ENCODE results near the gene COL10A1. TPM values are rescaled to one million over a fixed set of nuclear protein-coding genes. Genes with fewer than 3 reads are reported as not detected.

The COL10A1 gene
- total and polyA plus RNA-seq, 9 donors = 0.18 to 4.4 (median 0.70) TPM; not detected in 1

DNA sequence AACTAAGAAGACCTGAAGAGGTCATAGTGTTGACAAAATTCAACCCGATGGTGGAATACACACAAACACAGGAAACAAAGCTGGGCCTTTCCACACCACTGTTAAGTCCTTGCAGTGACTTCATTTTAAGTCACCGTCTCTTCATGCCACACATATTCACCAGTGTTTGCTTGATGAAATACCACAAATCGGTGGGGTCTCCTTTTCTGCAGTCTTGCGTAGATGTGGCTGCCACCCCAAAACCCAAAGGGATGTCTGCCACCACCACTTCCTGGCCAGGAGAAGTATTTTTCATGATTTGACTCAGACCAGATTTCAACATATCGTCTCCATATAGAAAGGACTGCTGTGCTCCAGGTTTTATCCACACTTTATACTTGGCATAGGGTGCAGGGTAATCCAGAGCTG, 11.0 kb upstream of the COL10A1 start:
- no peak overlapping the region for H3K4me3 ChIP-seq
- DNase-seq = no peak
- H3K27ac ChIP-seq = no peak overlapping the region
- 82 to 86% (median 84%) methylated on average over 5 of the region's 5 CpGs for WGBS, 3 donors
- no peaks in the 10 kb centered on the region for H3K27me3 ChIP-seq
- H3K9me3 ChIP-seq = no peaks in the 10 kb centered on the region
- TF ChIP-seq CTCF (IDR thresholded peaks at IDR 0.05) (no peak), EP300 (IDR thresholded peaks at IDR 0.05) (no peak), POLR2A (IDR thresholded peaks at IDR 0.05) (no peak)
- intact Hi-C loops (cut with DNase I) = no loop called here
- no peaks in the 10 kb centered on the region for H3K4me1 ChIP-seq (ENCODE audit: insufficient read depth)
- H3K36me3 ChIP-seq = no peaks in the 10 kb centered on the region

DNA sequence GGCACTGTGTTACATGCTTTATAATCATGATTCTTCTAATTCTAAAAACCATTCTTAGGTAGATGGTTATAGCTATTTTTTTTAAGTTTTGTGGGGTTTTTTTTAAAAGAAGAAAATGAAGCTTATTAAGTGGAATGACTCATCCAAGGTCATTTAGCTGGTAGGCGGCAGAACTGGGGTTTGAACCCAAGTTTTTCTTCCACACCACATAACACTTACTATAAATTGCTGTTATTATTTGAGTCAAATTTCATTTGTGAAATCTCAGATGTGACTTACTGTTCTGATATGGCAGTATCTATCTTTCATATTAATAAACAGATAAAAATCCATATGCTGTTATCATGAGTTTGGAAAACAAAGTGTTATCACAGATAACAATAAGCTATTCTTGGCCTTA, 10.4 kb upstream of the COL10A1 start:
- no peaks in the 10 kb centered on the region for H3K4me1 ChIP-seq (ENCODE audit: insufficient read depth)
- H3K27ac ChIP-seq = no peak overlapping the region
- TF ChIP-seq CTCF (IDR thresholded peaks at IDR 0.05) = no peak
- TF ChIP-seq POLR2A (IDR thresholded peaks at IDR 0.05) = no peak
- H3K4me3 ChIP-seq = no peak overlapping the region
- no peak for DNase-seq
- H3K27me3 ChIP-seq = no peaks in the 10 kb centered on the region
- H3K9me3 ChIP-seq = no peaks in the 10 kb centered on the region
- H3K36me3 ChIP-seq = no peaks in the 10 kb centered on the region
- WGBS, 3 donors = 37 to 69% (median 45%) methylated on average over 1 of the region's 1 CpG
- intact Hi-C loops (cut with DNase I) = no loop called here

- H3K9me3 ChIP-seq = no peaks in the 10 kb centered on the region
- TF ChIP-seq EP300 (IDR thresholded peaks at IDR 0.05) = no peak
- no peak for TF ChIP-seq POLR2A (IDR thresholded peaks at IDR 0.05)
- no peak for TF ChIP-seq CTCF (IDR thresholded peaks at IDR 0.05)
- H3K4me3 ChIP-seq = no peak overlapping the region
- H3K27ac ChIP-seq = no peak overlapping the region
- H3K4me1 ChIP-seq (ENCODE audit: insufficient read depth) = no peaks in the 10 kb centered on the region
- intact Hi-C loops (cut with DNase I) = no loop called here
- WGBS, 3 donors = 84 to 90% (median 86%) methylated on average over 3 of the region's 3 CpGs
- no peaks in the 10 kb centered on the region for H3K36me3 ChIP-seq
- H3K27me3 ChIP-seq = no peaks in the 10 kb centered on the region
- DNase-seq = no peak
Measured at GRCh38 chr6:116133453-116133852, 7.5 kb upstream of the COL10A1 start.

GRCh38 chr6:116127771-116128493, 2.0 kb upstream of the COL10A1 start:
- DNase-seq = no peak
- Histone ChIP-seq H3K27me3 (no peaks in the 10 kb centered on the region), H3K4me3 (no peak overlapping the region), H3K4me1 (ENCODE audit: insufficient read depth) (no peaks in the 10 kb centered on the region), H3K9me3 (no peaks in the 10 kb centered on the region), H3K36me3 (no peaks in the 10 kb centered on the region), H3K27ac (no peak overlapping the region)
- TF ChIP-seq EP300 (IDR thresholded peaks at IDR 0.05) (no peak), POLR2A (IDR thresholded peaks at IDR 0.05) (no peak), CTCF (IDR thresholded peaks at IDR 0.05) (no peak)
- WGBS, 3 donors = 70 to 80% (median 77%) methylated on average over 2 of the region's 2 CpGs
- intact Hi-C loops (cut with DNase I) = no loop called here
